Mucosa of stomach (tissue), 1 donor: ENCODE data around the gene BRI3.
"Not testable (repeated sequence)": the region's sequence is repeated elsewhere in the genome, so short reads cannot be mapped to it uniquely, and the experiment has no call there.

ENCODE experiments used
- H3K27me3 ChIP-seq: one replicate; pipeline ENCODE4 v1.7.0; 2013; ENCODE audit warnings: mild to moderate bottlenecking, low read length; ENCODE audit not compliant: control insufficient read depth, insufficient read depth
- H3K36me3 ChIP-seq: one replicate; pipeline ENCODE4 v1.7.0; 2013; ENCODE audit warnings: low read length; ENCODE audit not compliant: control insufficient read depth, insufficient read depth
- H3K4me1 ChIP-seq: one replicate; pipeline ENCODE4 v1.7.0; 2013; ENCODE audit warnings: mild to moderate bottlenecking, low read length; ENCODE audit not compliant: control insufficient read depth, insufficient read depth
- H3K4me3 ChIP-seq: one replicate; pipeline ENCODE4 v1.7.0; 2013; ENCODE audit warnings: low read length
- H3K9ac ChIP-seq: one replicate; pipeline ENCODE4 v1.7.0; 2013; ENCODE audit warnings: mild to moderate bottlenecking, low read length, moderate library complexity
- H3K9me3 ChIP-seq: one replicate; pipeline ENCODE4 v1.7.0; 2013; ENCODE audit warnings: mild to moderate bottlenecking, low read length, moderate library complexity; ENCODE audit not compliant: control insufficient read depth
- donor health status: Pancreatic carcinoma.

Gene BRI3

DNA sequence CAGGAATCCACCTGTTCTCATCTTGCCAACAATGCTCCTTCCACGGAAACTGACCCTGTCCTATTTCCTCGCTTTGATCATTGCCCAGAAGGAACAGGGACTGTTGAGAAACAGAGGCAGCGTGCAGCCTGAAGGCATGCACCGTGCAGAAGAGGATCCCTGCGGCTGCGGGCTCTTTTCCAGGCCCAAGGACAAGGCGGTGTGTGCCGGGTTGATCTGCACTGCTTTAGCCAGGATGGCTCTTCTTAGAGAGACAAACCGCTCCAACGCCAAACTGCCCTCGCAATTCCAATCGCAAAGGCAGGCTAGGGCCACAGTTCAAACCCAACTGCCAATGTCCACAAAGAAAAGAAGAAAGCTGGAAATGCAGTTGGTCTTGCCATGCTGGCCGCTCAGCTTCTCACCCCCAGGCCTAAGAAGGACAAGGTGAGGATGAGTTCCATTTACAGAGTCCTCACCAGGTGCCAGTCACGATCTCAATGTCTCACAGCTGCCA is 26.5 kb downstream of the BRI3 start:
- Histone ChIP-seq H3K27me3 (no peaks in the 10 kb centered on the region), H3K9ac (no peak overlapping the region), H3K4me1 (peaks cover 9% of the 10 kb centered on the region), H3K4me3 (no peak overlapping the region), H3K36me3 (peaks cover 28% of the 10 kb centered on the region), H3K9me3 (no peaks in the 10 kb centered on the region)

DNA sequence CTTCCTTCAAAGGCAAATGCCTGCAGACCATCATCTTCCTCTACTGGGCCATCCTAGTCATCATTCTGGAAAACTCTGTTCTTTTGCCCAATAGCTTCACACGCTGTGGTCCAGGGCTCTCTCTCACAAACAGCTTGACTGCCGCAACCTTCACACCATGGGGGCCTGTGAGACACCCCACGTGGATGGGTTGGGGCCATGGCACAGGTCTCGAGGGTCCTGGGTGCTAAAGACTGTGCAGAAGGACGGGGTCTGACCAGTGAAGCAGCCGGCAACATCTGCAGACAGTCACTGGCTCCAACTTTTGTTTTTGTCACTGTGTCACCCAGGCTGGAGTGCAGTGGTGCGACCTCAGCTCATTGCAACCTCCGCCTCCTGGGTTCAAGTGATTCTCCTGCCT is 28.1 kb downstream of the BRI3 start:
- H3K27me3 ChIP-seq = no peaks in the 10 kb centered on the region
- peaks cover 28% of the 10 kb centered on the region for H3K36me3 ChIP-seq
- H3K9ac ChIP-seq = no peak overlapping the region
- H3K4me3 ChIP-seq = no peak overlapping the region
- peaks cover 9% of the 10 kb centered on the region for H3K4me1 ChIP-seq
- H3K9me3 ChIP-seq = no peaks in the 10 kb centered on the region

DNA sequence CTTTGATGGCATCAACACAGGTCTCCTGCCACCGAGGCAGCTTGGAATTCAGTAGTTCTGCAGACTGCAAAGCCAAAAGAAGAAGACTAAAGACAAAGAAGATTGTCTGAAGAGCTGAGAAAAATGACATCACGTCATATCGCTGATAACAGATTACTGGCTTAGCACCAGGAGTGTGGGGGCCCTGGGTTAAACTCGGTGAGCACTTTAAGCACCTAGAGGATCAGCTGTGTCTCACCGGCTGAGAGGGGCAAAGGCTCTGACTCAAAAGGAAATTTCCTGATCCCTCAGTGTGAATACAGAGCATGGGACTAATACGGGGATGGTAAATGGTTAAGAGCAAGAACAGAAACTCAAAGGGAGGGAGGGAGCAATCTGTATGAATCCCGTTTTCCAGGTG is 30.7 kb downstream of the BRI3 start:
- H3K4me1 ChIP-seq = no peaks in the 10 kb centered on the region
- H3K4me3 ChIP-seq = no peak overlapping the region
- no peaks in the 10 kb centered on the region for H3K27me3 ChIP-seq
- no peaks in the 10 kb centered on the region for H3K9me3 ChIP-seq
- peaks cover 18% of the 10 kb centered on the region for H3K36me3 ChIP-seq
- H3K9ac ChIP-seq = no peak overlapping the region

DNA sequence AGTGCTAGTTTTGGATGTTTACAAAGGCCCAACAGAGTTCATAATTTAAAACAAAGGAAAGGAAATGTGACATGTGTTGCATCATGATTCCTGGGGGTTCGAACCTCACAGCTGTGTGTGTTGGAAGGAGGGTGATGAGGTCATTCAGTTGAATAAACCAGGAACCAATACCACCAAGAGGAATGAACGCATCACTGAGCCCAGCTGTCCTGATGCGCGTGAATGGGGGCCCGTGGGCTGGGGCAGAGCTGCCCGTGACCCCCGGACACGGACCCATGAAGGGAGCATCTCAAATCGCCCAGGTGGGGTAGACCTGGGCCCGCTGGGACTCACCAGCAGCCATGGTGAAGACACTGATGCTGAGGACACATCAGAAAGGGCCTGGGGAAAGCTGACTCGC is 33.0 kb downstream of the BRI3 start:
- no peak overlapping the region for H3K9ac ChIP-seq
- no peaks in the 10 kb centered on the region for H3K9me3 ChIP-seq
- no peak overlapping the region for H3K4me3 ChIP-seq
- no peaks in the 10 kb centered on the region for H3K4me1 ChIP-seq
- H3K36me3 ChIP-seq = peaks cover 7% of the 10 kb centered on the region
- H3K27me3 ChIP-seq = no peaks in the 10 kb centered on the region

DNA sequence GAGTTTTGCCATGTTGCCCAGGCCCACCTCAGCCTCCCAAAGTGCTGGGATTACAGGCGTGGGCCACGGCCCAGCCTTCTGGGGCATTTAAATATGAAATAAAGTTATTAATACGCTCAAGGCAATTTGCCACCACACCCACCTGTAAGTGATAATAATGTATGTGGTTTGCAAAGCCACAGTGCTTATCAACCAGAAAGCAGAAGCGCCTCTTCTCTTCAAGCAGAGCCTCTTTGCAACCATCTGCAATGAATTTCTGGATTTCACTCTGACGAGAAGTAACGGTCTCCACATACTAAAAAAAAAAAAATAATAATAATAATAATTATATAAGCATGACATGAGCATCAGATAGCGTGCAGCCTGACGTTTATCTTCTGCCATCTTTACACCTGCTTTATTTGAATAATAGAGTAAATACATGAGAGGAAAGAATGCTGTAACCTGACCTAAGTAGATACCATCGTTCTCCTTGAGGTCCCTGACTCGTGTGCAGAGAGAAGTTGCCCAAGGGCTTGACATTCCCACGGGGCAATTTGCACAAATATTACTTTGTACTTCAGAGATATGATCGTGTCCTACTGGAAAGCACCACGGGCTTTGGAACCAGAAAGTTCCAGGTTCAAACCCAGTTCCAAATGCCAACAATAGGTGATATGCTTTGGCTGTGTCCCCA is 34.0 kb downstream of the BRI3 start:
- no peaks in the 10 kb centered on the region for H3K4me1 ChIP-seq
- H3K4me3 ChIP-seq = no peak overlapping the region
- H3K27me3 ChIP-seq = no peaks in the 10 kb centered on the region
- peaks cover 5% of the 10 kb centered on the region for H3K36me3 ChIP-seq
- no peaks in the 10 kb centered on the region for H3K9me3 ChIP-seq
- no peak overlapping the region for H3K9ac ChIP-seq

DNA sequence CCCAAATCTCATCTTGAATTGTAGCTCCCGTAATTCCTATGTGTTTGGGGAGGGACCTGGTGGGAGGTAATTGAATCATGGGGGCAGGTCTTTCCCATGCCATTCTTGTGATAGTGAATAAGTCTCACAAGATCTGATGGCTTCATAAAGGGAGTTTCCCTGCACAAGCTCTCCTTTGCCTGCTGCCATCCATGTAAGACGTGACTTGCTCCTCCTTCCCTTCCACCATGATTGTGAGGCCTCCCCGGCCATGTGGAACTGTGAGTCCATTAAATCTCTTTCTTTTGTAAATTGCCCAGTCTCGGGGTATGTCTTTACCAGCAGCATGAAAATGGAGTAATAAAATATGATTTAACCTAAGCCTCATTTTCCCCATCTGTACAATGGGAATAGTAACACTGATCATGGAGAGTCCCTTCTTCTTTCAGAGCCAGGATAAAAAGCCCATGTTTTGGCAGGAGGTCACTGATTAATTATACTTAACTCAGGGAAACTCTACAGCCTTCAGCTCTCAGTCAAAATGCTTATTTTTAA is 34.6 kb downstream of the BRI3 start:
- H3K36me3 ChIP-seq, H3K4me3 ChIP-seq, H3K4me1 ChIP-seq, H3K9me3 ChIP-seq, H3K27me3 ChIP-seq, H3K9ac ChIP-seq: not testable (repeated sequence)

DNA sequence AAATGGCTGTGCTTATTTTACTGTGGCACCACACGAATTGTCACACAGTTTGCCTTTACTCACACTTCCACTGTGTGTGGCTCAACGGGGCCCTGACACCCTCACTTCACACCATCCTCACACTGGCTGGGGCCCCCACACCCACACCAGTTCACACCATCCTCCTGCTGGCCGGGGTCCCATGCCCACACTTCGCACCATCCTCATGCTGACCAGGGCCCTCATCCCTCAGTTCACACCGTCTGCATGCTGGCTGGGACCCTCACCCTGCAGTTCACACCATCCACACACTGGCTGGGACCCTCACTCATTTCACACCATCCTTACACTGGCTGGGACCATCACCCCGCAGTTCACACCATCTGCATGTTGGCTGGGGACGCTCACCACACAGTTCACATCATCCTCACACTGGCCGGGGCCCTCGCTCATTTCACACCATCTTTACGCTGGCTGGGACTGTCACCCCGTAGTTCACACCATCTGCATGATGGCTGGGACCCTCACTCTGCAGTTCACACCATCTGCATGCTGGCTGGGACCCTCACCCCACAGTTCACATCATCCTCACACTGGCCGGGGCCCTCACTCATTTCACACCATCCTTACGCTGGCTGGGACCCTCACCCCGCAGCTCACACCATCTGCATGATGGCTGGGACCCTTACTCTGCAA is 36.0 kb downstream of the BRI3 start:
- Histone ChIP-seq H3K36me3 (peaks cover 5% of the 10 kb centered on the region), H3K9ac (no peak overlapping the region), H3K27me3 (no peaks in the 10 kb centered on the region), H3K4me1 (peaks cover 11% of the 10 kb centered on the region), H3K4me3 (no peak overlapping the region), H3K9me3 (no peaks in the 10 kb centered on the region)

DNA sequence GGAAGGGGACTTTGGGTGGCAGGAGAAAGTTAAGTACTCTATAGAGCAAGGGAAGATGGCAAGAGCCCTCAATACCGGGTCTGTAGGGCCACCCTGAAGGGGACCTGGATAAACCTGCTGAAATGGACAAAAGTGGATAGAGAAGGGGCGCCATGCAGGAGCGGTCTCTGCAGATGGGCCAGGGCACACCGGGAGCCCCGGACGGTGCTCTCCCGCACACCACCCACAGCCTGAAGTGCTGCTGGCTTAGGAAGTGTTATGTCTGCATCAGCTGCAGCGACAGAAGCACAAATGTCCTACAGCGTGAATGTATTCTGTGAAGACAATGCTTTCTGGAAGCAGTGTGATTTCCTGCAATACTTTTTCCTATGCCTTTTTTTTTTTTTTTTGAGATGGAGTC is 37.7 kb downstream of the BRI3 start:
- Histone ChIP-seq H3K4me1 (peaks cover 21% of the 10 kb centered on the region), H3K9ac (no peak overlapping the region), H3K27me3 (no peaks in the 10 kb centered on the region), H3K9me3 (no peaks in the 10 kb centered on the region), H3K4me3 (no peak overlapping the region), H3K36me3 (peaks cover 4% of the 10 kb centered on the region)

DNA sequence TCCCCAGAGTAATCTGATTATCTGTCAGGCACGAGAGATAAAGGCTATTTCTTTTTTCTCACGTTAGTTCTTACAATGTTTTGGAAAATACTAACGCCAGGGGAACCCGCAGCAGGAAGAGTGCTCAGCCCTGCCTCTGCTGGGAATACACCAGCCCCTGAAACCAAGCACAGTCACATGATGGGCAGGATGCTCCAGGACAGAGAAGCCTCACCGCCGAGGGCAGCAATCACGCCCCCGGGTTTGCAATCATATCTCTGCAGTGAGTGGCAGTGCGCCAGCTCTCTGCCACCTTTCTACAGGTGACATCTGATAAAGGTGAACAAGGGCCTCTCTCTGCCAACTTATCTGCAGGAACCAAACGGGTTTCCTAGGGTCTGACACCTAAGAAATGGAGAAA is 39.8 kb downstream of the BRI3 start:
- Histone ChIP-seq H3K27me3 (no peaks in the 10 kb centered on the region), H3K9ac (no peak overlapping the region), H3K36me3 (no peaks in the 10 kb centered on the region), H3K9me3 (no peaks in the 10 kb centered on the region), H3K4me3 (no peak overlapping the region), H3K4me1 (peaks cover 21% of the 10 kb centered on the region)

DNA sequence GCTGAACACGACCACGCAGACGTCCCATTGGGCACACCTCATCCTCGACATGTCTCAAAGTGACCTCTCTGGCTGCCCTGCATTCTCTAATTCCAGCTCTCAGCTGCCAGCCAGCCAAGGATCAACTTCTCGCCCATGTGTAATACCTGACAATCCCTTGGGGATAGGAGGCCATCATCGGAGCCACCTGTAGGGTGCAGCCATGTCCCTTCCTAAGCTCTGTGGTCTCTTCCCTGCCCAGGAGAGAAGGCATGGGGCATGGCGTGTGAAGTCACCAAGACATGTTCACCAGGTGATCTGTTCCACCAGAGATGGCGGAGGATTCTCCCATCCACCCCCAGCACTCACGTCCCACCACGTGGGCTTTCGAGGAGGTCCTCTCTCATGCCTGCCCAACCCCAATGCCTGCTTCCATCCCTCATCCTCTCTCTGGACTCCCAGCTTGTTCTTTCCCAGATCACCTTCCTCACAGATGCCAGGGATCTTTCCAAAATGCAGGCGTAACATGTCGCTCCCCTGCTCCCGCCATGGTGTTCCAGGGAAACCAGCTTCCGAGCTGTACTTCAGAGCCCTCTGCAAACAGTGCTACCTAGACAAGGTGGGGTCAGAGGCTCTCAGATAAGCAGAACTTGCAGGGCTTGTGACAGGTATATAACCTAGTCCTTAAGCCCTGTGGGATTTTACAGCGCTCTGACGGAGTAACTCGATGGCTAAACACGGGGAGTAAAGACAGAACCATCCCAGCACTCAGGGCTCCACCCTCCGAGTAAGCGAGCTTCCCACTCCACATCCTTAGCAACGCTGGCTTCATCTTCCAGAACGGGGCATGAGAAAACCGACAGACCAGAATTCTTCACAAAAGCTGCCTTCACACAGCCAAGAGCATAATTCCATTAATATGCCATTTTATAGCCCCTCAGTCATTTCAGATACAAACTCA is 41.1 kb downstream of the BRI3 start:
- Histone ChIP-seq H3K9me3 (no peaks in the 10 kb centered on the region), H3K4me3 (no peak overlapping the region), H3K27me3 (no peaks in the 10 kb centered on the region), H3K9ac (no peak overlapping the region), H3K36me3 (no peaks in the 10 kb centered on the region), H3K4me1 (peaks cover 21% of the 10 kb centered on the region)

DNA sequence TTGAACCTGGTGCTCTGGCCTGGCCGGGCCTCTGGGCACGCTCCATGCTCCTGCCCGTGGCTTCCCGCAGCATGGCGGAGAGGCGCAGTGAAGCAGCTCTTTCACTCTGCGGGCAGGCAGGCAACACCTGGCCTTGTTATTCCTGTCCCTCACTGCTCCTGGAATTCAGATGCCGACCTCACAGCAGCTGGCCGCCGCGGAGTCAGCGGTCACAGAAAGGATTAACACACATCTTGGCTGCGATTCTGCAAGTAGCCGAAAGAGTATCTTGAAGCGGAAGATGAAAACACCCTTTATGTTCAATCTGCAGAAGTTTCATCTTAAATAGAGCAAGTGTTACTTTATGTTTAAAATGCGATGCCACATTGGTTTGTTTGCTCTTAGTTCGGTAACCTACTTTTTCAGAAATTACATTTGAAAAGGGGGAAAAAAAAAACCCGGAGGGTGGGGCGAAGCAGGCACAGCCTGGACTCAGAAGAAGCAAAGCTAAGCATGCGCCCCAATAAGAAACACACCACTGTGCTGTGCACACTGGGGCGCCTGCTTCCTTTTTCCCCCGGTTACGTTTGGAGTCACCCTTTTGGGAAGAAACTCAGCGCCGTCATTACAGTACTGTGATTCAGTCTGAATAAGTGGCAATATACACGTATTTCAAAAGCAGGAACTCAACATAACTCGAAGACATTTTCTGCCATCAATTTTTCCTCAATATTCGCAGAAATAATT is 42.3 kb downstream of the BRI3 start:
- Histone ChIP-seq H3K27me3 (no peaks in the 10 kb centered on the region), H3K4me1 (peaks cover 21% of the 10 kb centered on the region), H3K9me3 (no peaks in the 10 kb centered on the region), H3K9ac (no peak overlapping the region), H3K36me3 (no peaks in the 10 kb centered on the region), H3K4me3 (no peak overlapping the region)
